Osteoblast (primary cell): ENCODE measurements around the gene MAPKAP1. TPM values are rescaled to one million over a fixed set of nuclear protein-coding genes. Genes with fewer than 3 reads are reported as not detected.

Experiments
- DNase-seq: peaks from one replicate; pipeline ENCODE4 v3.0.0; 2011; ENCODE audit warnings: low spot score, mixed read lengths; ENCODE audit not compliant: insufficient read length; ENCODE audit errors: missing footprints
- H2AFZ ChIP-seq: 2 replicates; pipeline ENCODE4 v1.6.0; 2011; ENCODE audit warnings: mild to moderate bottlenecking, low read length
- H3K27ac ChIP-seq: 2 replicates; pipeline ENCODE4 v1.5.1; 2011; ENCODE audit warnings: mild to moderate bottlenecking, low read depth, low read length, moderate library complexity
- H3K27me3 ChIP-seq: 2 replicates; pipeline ENCODE4 v1.6.0; 2012; ENCODE audit warnings: mild to moderate bottlenecking, control low read depth, inconsistent platforms, low read length, moderate library complexity; ENCODE audit not compliant: insufficient read depth
- H3K36me3 ChIP-seq: 2 replicates; pipeline ENCODE4 v1.5.1; 2011; ENCODE audit warnings: mild to moderate bottlenecking, low read length, control low read depth, moderate library complexity; ENCODE audit not compliant: insufficient read depth
- H3K4me1 ChIP-seq: 2 replicates; pipeline ENCODE4 v1.5.1; 2011; ENCODE audit warnings: mild to moderate bottlenecking, low read length, control low read depth, moderate library complexity; ENCODE audit not compliant: insufficient read depth
- H3K4me2 ChIP-seq: 2 replicates; pipeline ENCODE4 v1.6.0; 2011; ENCODE audit warnings: mild to moderate bottlenecking, low read length; ENCODE audit not compliant: insufficient read depth
- H3K4me3 ChIP-seq: fragments of 200-600 bp; sonication (generic); 3 replicates; pipeline ENCODE4 v1.5.1; 2012; ENCODE audit warnings: mild to moderate bottlenecking, low read length, inconsistent platforms; ENCODE audit not compliant: insufficient read depth
- H3K79me2 ChIP-seq: 2 replicates; pipeline ENCODE4 v1.6.0; 2012; ENCODE audit warnings: mild to moderate bottlenecking, low read length, control low read depth, inconsistent platforms; ENCODE audit not compliant: insufficient read depth
- H3K9me3 ChIP-seq: 2 replicates; pipeline ENCODE4 v1.5.1; 2011; ENCODE audit warnings: low read depth, low read length, control low read depth
- H4K20me1 ChIP-seq: 2 replicates; pipeline ENCODE4 v1.6.0; 2012; ENCODE audit warnings: mild to moderate bottlenecking, low read length, control low read depth; ENCODE audit not compliant: insufficient read depth
- CTCF ChIP-seq: IDR thresholded peaks from 2 replicates; pipeline ENCODE4 v1.5.1; 2011; ENCODE audit warnings: mild to moderate bottlenecking, low read depth, low read length, moderate library complexity; ENCODE audit errors: extremely low read depth
- total RNA-seq: library from RNA; depleted of rRNA; stranded (reverse); fragments of >200 nt; gene quantifications from 2 replicates; pipeline ENCODE4 v1.2.3, GENCODE V29; 2012

MAPKAP1 gene
- total RNA-seq, 1 donor: 72.4 TPM

DNA sequence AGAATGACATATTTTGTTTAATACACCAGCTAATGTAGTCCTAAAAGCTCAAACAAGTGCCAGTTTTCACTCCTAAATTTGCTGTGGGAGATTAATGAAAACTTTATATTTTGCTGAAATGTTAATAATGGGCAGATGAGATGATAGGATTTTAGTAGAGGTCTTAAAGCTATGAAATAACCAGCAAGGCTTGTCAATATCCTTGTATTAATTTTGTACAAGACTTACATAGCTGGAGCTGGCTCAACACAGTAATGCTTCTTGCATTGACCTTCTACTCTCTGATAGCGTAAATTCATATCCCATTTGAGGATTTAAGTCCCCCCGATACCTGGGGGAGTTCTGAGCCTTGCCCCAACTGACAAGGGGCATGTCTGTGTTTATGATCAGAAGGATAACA, 219.2 kb downstream of the MAPKAP1 start:
- Histone ChIP-seq H3K9me3 (no peaks in the 10 kb centered on the region), H2AFZ (no peak overlapping the region), H3K27me3 (no peaks in the 10 kb centered on the region), H3K4me1 (peaks cover 16% of the 10 kb centered on the region), H3K36me3 (peaks cover 4% of the 10 kb centered on the region), H3K27ac (no peak overlapping the region), H4K20me1 (peaks cover 3% of the 10 kb centered on the region), H3K79me2 (peaks cover 6% of the 10 kb centered on the region), H3K4me3 (no peak overlapping the region), H3K4me2 (no peak overlapping the region)
- DNase-seq: no peak
- no peak for TF ChIP-seq CTCF

DNA sequence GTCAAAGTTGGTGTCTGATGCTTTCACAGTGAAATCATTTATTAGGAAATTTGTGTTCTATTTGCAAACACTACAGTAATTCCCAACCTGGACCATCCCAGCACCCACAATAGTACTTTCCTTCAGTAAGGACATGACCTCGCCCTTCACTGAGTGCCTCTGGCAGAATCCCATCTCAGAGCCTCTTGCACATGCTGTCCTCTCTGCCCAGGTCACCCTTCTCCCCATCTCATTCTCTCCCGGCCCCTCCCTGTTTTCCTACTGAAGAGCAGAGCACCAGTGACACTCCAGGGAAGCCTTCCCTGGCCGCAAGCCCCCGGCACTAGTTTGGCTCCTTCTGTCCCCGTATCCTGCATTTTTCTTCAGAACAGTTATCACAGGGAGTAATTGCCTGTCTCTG, 220.4 kb downstream of the MAPKAP1 start:
- H3K4me2 ChIP-seq: no peak overlapping the region
- H2AFZ ChIP-seq: no peak overlapping the region
- no peak for TF ChIP-seq CTCF
- H3K27me3 ChIP-seq: no peaks in the 10 kb centered on the region
- H3K36me3 ChIP-seq: peaks cover 7% of the 10 kb centered on the region
- peaks cover 16% of the 10 kb centered on the region for H3K4me1 ChIP-seq
- no peak overlapping the region for H3K4me3 ChIP-seq
- no peak for DNase-seq
- no peak overlapping the region for H3K27ac ChIP-seq
- no peaks in the 10 kb centered on the region for H3K9me3 ChIP-seq
- H4K20me1 ChIP-seq: peaks cover 3% of the 10 kb centered on the region
- peaks cover 6% of the 10 kb centered on the region for H3K79me2 ChIP-seq

- Histone ChIP-seq H3K79me2 (peaks cover 6% of the 10 kb centered on the region), H4K20me1 (peaks cover 3% of the 10 kb centered on the region), H3K27me3 (no peaks in the 10 kb centered on the region), H3K4me2 (no peak overlapping the region), H3K9me3 (no peaks in the 10 kb centered on the region), H3K4me3 (no peak overlapping the region), H2AFZ (no peak overlapping the region), H3K4me1 (peaks cover 16% of the 10 kb centered on the region), H3K27ac (no peak overlapping the region), H3K36me3 (peaks cover 7% of the 10 kb centered on the region)
- no peak for DNase-seq
- no peak for TF ChIP-seq CTCF
These were observed 220.9 kb downstream of the MAPKAP1 start for GRCh38 chr9:125486152-125486508.

GRCh38 chr9:125485471-125486151, 221.4 kb downstream of the MAPKAP1 start:
- TF ChIP-seq CTCF: no peak
- peaks cover 16% of the 10 kb centered on the region for H3K4me1 ChIP-seq
- no peak overlapping the region for H2AFZ ChIP-seq
- no peak for DNase-seq
- H4K20me1 ChIP-seq: peaks cover 3% of the 10 kb centered on the region
- H3K27me3 ChIP-seq: no peaks in the 10 kb centered on the region
- peak overlapping the region; percentile 81 for H3K27ac ChIP-seq
- no peak overlapping the region for H3K4me3 ChIP-seq
- H3K9me3 ChIP-seq: no peaks in the 10 kb centered on the region
- peaks cover 6% of the 10 kb centered on the region for H3K79me2 ChIP-seq
- no peak overlapping the region for H3K4me2 ChIP-seq
- H3K36me3 ChIP-seq: peaks cover 7% of the 10 kb centered on the region
